HepG2 (cell line): ENCODE results near the gene POLR1D.

Source experiments
- ATF3 ChIP-seq: sonication (generic); formaldehyde crosslinking; IDR thresholded peaks from 2 replicates; pipeline ENCODE4 v1.4.0; 2020; ENCODE audit warnings: missing genetic modification reagents
- CTCF ChIP-seq: sonication (generic); formaldehyde crosslinking; IDR thresholded peaks from 2 replicates; pipeline ENCODE4 v1.5.0; 2020; ENCODE audit warnings: mild to moderate bottlenecking, missing genetic modification reagents, moderate library complexity
- HMG20A ChIP-seq: IDR thresholded peaks from 2 replicates; pipeline ENCODE4 v1.6.1; 2016; ENCODE audit warnings: borderline replicate concordance
- MZF1 ChIP-seq: sonication (generic); formaldehyde crosslinking; IDR thresholded peaks from 2 replicates; pipeline ENCODE4 v1.8.1; 2023; ENCODE audit warnings: mild to moderate bottlenecking, missing genetic modification reagents, borderline replicate concordance
- NR2C2 ChIP-seq: sonication (generic); formaldehyde crosslinking; IDR thresholded peaks from 2 replicates; pipeline ENCODE4 v1.4.0; 2020; ENCODE audit warnings: missing genetic modification reagents, mild to moderate bottlenecking, moderate library complexity, borderline replicate concordance
- REST ChIP-seq, 2 experiments: IDR thresholded peaks; 2 replicates each; pipeline ENCODE4 v1.6.1; 2011 to 2012; ENCODE audit warnings: low read length in 2 of 2, borderline replicate concordance in 1 of 2, low read depth in 1 of 2, mild to moderate bottlenecking in 1 of 2, moderate library complexity in 1 of 2
- SP4 ChIP-seq: sonication (generic); formaldehyde crosslinking; IDR thresholded peaks from 2 replicates; pipeline ENCODE4 v1.8.1; 2023; ENCODE audit warnings: mild to moderate bottlenecking, missing genetic modification reagents
- STAT5B ChIP-seq: sonication (generic); formaldehyde crosslinking; IDR thresholded peaks from 2 replicates; pipeline ENCODE4 v1.4.0; 2020; ENCODE audit warnings: missing genetic modification reagents
- SUZ12 ChIP-seq: fragments of 150-350 bp; IDR thresholded peaks from 2 replicates; pipeline ENCODE4 v1.6.1; 2014; ENCODE audit warnings: low read depth, low read length
- TCF7L2 ChIP-seq: IDR thresholded peaks from 2 replicates; pipeline ENCODE4 v1.6.1; 2011; ENCODE audit warnings: mild to moderate bottlenecking, low read depth, low read length, moderate library complexity
- ZBTB8A ChIP-seq: sonication (generic); formaldehyde crosslinking; IDR thresholded peaks from 2 replicates; pipeline ENCODE4 v1.4.0; 2020; ENCODE audit warnings: mild to moderate bottlenecking, low read depth, missing genetic modification reagents, borderline replicate concordance
- ZC3H13 ChIP-seq: sonication (generic); formaldehyde crosslinking; IDR thresholded peaks from 2 replicates; pipeline ENCODE4 v1.8.1; 2023; ENCODE audit warnings: mild to moderate bottlenecking, missing genetic modification reagents, moderate library complexity
- ZNF18 ChIP-seq: sonication (generic); formaldehyde crosslinking; IDR thresholded peaks from 2 replicates; pipeline ENCODE4 v1.8.0; 2022; ENCODE audit warnings: mild to moderate bottlenecking, missing genetic modification reagents; ENCODE audit not compliant: insufficient replicate concordance
- ZNF614 ChIP-seq: IDR thresholded peaks from 2 replicates; pipeline ENCODE4 v1.6.1; 2018; ENCODE audit warnings: missing biosample characterization, missing genetic modification reagents, inconsistent platforms, borderline replicate concordance

- TF ChIP-seq MZF1 (CRISPR knock-in tag): no peak
- TF ChIP-seq CTCF (CRISPR knock-in tag): no peak
- TF ChIP-seq SP4: no peak
- no peak for TF ChIP-seq TCF7L2
- TF ChIP-seq NR2C2 (CRISPR knock-in tag): no peak
- no peak for TF ChIP-seq ATF3 (CRISPR knock-in tag)
- TF ChIP-seq ZBTB8A (CRISPR knock-in tag): no peak
- TF ChIP-seq STAT5B: no peak
- TF ChIP-seq ZNF614 (CRISPR knock-in tag): no peak
- no peak for TF ChIP-seq ZNF18 (CRISPR knock-in tag)
- no peak for TF ChIP-seq HMG20A (CRISPR knock-in tag)
- TF ChIP-seq ZC3H13 (CRISPR knock-in tag): no peak
- no peak for TF ChIP-seq REST (IDR thresholded peaks at IDR 0.05; ENCODE audit: borderline replicate concordance in 1 of 2, low read depth in 1 of 2, low read length in 2 of 2)
- TF ChIP-seq SUZ12: no peak
Measured at GRCh38 chr13:27650312-27650711, 28.6 kb downstream of the POLR1D start.
